H1 (cell line): Measurements from ENCODE around the gene VSIG2. TPM values are rescaled to one million over a fixed set of nuclear protein-coding genes. Genes with fewer than 3 reads are reported as not detected.

Experiments
- CBX8 ChIP-seq: fragments of 300-800, 300-1000 bp; sonication (generic); IDR thresholded peaks from 2 replicates; pipeline ENCODE4 v1.7.1; 2016; ENCODE audit warnings: low read depth, low read length, borderline replicate concordance
- CHD1 ChIP-seq: IDR thresholded peaks from 2 replicates; pipeline ENCODE4 v1.6.1; 2012; ENCODE audit warnings: low read depth, low read length, improper control_type of control experiment
- CHD2 ChIP-seq: IDR thresholded peaks from 2 replicates; pipeline ENCODE4 v1.6.1; 2012; ENCODE audit warnings: low read length, improper control_type of control experiment
- KDM1A ChIP-seq: fragments of 200-600, 300-600 bp; sonication (generic); IDR thresholded peaks from 2 replicates; pipeline ENCODE4 v1.7.1; 2016; ENCODE audit warnings: mild to moderate bottlenecking, low read length, borderline replicate concordance
- POLR2AphosphoS5 ChIP-seq: IDR thresholded peaks from 2 replicates; pipeline ENCODE4 v1.6.1; 2011; ENCODE audit warnings: low read depth, low read length
- SAP30 ChIP-seq: fragments of 300-600 bp; sonication (generic); IDR thresholded peaks from 2 replicates; pipeline ENCODE4 v1.7.1; 2012; ENCODE audit warnings: low read length, moderate library complexity, mild to moderate bottlenecking, inconsistent platforms; ENCODE audit not compliant: insufficient read depth, insufficient replicate concordance
- SIX5 ChIP-seq: IDR thresholded peaks from 2 replicates; pipeline ENCODE4 v1.6.1; 2011; ENCODE audit warnings: mild to moderate bottlenecking, low read depth, low read length
- SUZ12 ChIP-seq: fragments of 200-600 bp; sonication (generic); IDR thresholded peaks from 2 replicates; pipeline ENCODE4 v1.6.1; 2012; ENCODE audit warnings: mild to moderate bottlenecking, inconsistent platforms, low read length, moderate library complexity, mixed read lengths
- TAF7 ChIP-seq: optimal IDR thresholded peaks from 2 replicates; pipeline ENCODE3; 2011; ENCODE audit warnings: low read depth, mild to moderate bottlenecking, inconsistent platforms, low read length, moderate library complexity, borderline replicate concordance
- TBP ChIP-seq: IDR thresholded peaks from 2 replicates; pipeline ENCODE4 v1.6.1; 2011; ENCODE audit warnings: low read depth, low read length, improper control_type of control experiment
- YY1 ChIP-seq: IDR thresholded peaks from 2 replicates; pipeline ENCODE4 v1.6.1; 2011; ENCODE audit warnings: low read depth, mild to moderate bottlenecking, low read length
- polyA plus RNA-seq, 7 experiments: library from polyadenylated mRNA; depleted of rRNA in 3 of 7; stranded (reverse) in 5 of 7; unstranded in 2 of 7; fragments of >200 nt in 5 of 7; fragments of 200-250 nt in 2 of 7; gene quantifications; 1 replicate in 5 of 7; 2 replicates in 1 of 7; 4 replicates in 1 of 7; pipeline versions ENCODE4 v1.2.1 to v1.2.3, GENCODE V29; 2011 to 2013; ENCODE audit warnings: missing spikeins in 2 of 7, mixed read lengths in 2 of 7
- total RNA-seq: library from RNA; stranded (reverse); fragmentation: NEBNext Ultra II Directional; extraction: Animal tissue kit (Norgen Biotek cat#: 25700); gene quantifications from 2 replicates; pipeline ENCODE4 v1.2.1, GENCODE V29; 2021

The VSIG2 gene
- total and polyA plus RNA-seq, 2 of the 8 experiments (the other 6 are each of a cell fraction or from before 2014, with no cell fraction given): 0.18 TPM; not detected in 1

- TF ChIP-seq POLR2AphosphoS5 (no peak), CHD2 (no peak), SUZ12 (peak; percentile 1; the same call in 1 of the 2 replicates), SAP30 (no peak), TBP (no peak), YY1 (no peak), TAF7 (no peak), KDM1A (no peak), SIX5 (no peak), CBX8 (peak; percentile 49; the same call in 1 of the 2 replicates), CHD1 (no peak)
These were observed 8.2 kb upstream of the VSIG2 start (continued) for GRCh38 chr11:124760205-124760652.
